DOHH2 (cell line): ENCODE results near the gene CNOT4.

Experiments
- EZH2phosphoT487 ChIP-seq: fragments of 200-600 bp; sonication (generic); IDR thresholded peaks from 2 replicates; pipeline ENCODE4 v1.6.1; 2017; ENCODE audit warnings: borderline replicate concordance, mild to moderate bottlenecking, antibody characterized with exemption, low read length, moderate library complexity, mixed read lengths
- TF ChIP-seq, protein P1 (sequence below): fragments of 200-600 bp; sonication (generic); IDR thresholded peaks from one replicate; pipeline ENCODE4 v1.5.1; 2014; ENCODE audit warnings: antibody characterized with exemption, mild to moderate bottlenecking, low read depth, low read length; ENCODE audit not compliant: poor library complexity, severe bottlenecking

DNA sequence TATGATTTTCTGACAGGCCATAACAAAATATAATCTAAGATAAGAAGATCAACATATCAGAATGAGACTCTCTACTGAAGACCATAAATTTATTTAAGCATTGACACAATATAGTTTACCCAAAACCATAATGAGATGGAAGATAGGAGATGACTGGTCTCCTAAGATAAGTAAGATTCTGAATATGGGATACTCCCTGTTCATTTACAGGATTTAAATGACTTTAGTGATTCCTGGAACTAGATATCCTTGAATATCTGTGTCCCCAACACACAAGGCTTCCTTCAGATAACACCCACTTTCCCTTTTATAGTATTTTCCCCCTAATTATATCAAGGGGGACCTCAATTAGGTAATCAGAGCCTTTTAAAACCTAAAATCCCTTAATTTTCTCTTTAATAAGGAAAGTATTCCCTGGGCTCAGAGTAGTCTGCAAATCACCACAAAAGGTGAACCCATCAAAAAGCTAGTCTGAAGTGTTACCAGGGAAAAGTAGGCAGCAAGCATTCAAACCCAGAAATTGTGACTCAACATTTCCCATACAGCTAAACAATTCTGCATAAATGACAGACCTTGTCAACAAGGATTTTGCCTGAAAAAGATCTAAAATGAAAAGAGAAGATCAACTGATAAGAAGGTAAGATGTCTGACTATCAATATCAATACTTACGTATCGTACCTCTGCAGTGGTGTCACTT is 99.9 kb downstream of the CNOT4 start:
- TF ChIP-seq EZH2phosphoT487: no peak
- TF ChIP-seq, protein P1, sequence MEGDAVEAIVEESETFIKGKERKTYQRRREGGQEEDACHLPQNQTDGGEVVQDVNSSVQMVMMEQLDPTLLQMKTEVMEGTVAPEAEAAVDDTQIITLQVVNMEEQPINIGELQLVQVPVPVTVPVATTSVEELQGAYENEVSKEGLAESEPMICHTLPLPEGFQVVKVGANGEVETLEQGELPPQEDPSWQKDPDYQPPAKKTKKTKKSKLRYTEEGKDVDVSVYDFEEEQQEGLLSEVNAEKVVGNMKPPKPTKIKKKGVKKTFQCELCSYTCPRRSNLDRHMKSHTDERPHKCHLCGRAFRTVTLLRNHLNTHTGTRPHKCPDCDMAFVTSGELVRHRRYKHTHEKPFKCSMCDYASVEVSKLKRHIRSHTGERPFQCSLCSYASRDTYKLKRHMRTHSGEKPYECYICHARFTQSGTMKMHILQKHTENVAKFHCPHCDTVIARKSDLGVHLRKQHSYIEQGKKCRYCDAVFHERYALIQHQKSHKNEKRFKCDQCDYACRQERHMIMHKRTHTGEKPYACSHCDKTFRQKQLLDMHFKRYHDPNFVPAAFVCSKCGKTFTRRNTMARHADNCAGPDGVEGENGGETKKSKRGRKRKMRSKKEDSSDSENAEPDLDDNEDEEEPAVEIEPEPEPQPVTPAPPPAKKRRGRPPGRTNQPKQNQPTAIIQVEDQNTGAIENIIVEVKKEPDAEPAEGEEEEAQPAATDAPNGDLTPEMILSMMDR: no peak
